Colonic mucosa (tissue), 4 donors: Measurements from ENCODE around the gene RAPGEF4. TPM values are rescaled to one million over a fixed set of nuclear protein-coding genes. Genes with fewer than 3 reads are reported as not detected.
A peak's percentile ranks its signal among the peaks of the same experiment; 100 is the strongest.

Experiments used
- DNase-seq: peaks from one replicate; pipeline ENCODE4 v3.0.0-alpha.2; 2020
- H3K27ac ChIP-seq: fragments of 200-600 bp; one replicate; pipeline ENCODE4 v1.8.0; 2021
- H3K27me3 ChIP-seq: fragments of 200-600 bp; one replicate; pipeline ENCODE4 v1.8.0; 2021
- H3K36me3 ChIP-seq: fragments of 200-600 bp; one replicate; pipeline ENCODE4 v1.8.0; 2021
- H3K4me1 ChIP-seq: fragments of 200-600 bp; one replicate; pipeline ENCODE4 v1.8.0; 2021; ENCODE audit warnings: mild to moderate bottlenecking
- H3K4me3 ChIP-seq: fragments of 200-600 bp; one replicate; pipeline ENCODE4 v1.8.0; 2021
- H3K9ac ChIP-seq, 2 donors: one replicate each; pipeline ENCODE4 v1.7.0; 2013; ENCODE audit warnings: control low read depth in 2 of 2, low read depth in 2 of 2, low read length in 2 of 2
- H3K9me3 ChIP-seq: fragments of 200-600 bp; one replicate; pipeline ENCODE4 v1.8.0; 2021
- intact Hi-C: fragments of 100-400 bp; cut with DNase I; formaldehyde crosslinking; loops from one replicate; pipeline ENCODE4 v1.14.1; 2022
- total RNA-seq, 2 donors: library from RNA; stranded (reverse); fragmentation: NEBNext Ultra II Directional in 1 of 2; extraction: Animal tissue kit (Norgen Biotek cat#: 25700) in 1 of 2; gene quantifications; one replicate each; pipeline ENCODE4 v1.2.1, GENCODE V29; 2021
- TF ChIP-seq, protein P1 (sequence below): fragments of 200-600 bp; IDR thresholded peaks from one replicate; pipeline ENCODE4 v1.8.0; 2022; ENCODE audit warnings: antibody characterized with exemption, mild to moderate bottlenecking
- donor health status: healthy.
- donor health status: DM: no; HTN: no; CAD: no.
- donor health status: DM: no; HTN: no; CAD: no.

The RAPGEF4 gene
- total RNA-seq, 2 donors from 2014 or later = 1.3 to 1.5 TPM

DNA sequence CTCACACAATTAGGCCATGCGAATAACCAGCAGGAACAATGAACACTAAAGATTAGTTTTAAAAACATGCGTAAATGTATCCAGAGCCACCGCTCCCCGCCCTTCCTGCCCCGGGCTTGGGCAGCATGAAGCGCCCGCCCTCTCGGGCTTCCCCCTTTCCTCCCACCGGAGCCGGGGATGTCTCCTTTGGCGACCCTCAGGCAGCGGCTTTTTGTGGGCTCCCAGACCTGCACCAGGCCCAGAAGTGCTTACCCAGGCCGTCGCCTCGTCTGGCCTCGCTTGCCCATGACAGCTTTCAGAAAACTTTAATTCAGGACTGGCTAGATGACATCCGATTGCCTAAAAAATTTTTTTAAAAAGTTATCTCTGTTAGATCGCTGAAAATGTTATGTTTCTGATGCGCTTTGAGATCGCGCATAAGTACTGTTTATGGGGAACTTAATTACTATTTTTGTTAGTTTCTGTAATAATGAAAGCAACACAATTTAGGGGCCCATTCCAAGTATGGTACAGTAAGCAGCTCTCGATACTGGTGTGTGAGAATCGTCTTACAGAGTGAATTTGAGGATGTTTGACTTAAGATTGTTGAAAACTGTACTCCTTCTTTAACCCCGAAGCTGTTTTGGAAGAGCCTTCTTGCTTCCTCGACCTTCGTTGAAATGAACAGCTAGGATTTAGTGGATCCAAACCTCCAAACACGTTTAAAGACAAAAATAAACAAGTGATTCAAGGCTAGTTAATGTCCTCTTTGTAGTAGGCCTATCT is 341.1 kb downstream of the RAPGEF4 start:
- intact Hi-C loops = no loop called here
- Histone ChIP-seq H3K9me3 (no peaks in the 10 kb centered on the region), H3K4me3 (peak overlapping the region; percentile 59), H3K27me3 (no peaks in the 10 kb centered on the region), H3K4me1 (no peaks in the 10 kb centered on the region), H3K27ac (peak overlapping the region; percentile 85), H3K9ac (peak overlapping the region; percentile 74 to 82), H3K36me3 (no peaks in the 10 kb centered on the region)
- DNase-seq = peak; percentile 49
- TF ChIP-seq, protein P1, sequence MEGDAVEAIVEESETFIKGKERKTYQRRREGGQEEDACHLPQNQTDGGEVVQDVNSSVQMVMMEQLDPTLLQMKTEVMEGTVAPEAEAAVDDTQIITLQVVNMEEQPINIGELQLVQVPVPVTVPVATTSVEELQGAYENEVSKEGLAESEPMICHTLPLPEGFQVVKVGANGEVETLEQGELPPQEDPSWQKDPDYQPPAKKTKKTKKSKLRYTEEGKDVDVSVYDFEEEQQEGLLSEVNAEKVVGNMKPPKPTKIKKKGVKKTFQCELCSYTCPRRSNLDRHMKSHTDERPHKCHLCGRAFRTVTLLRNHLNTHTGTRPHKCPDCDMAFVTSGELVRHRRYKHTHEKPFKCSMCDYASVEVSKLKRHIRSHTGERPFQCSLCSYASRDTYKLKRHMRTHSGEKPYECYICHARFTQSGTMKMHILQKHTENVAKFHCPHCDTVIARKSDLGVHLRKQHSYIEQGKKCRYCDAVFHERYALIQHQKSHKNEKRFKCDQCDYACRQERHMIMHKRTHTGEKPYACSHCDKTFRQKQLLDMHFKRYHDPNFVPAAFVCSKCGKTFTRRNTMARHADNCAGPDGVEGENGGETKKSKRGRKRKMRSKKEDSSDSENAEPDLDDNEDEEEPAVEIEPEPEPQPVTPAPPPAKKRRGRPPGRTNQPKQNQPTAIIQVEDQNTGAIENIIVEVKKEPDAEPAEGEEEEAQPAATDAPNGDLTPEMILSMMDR = no peak

DNA sequence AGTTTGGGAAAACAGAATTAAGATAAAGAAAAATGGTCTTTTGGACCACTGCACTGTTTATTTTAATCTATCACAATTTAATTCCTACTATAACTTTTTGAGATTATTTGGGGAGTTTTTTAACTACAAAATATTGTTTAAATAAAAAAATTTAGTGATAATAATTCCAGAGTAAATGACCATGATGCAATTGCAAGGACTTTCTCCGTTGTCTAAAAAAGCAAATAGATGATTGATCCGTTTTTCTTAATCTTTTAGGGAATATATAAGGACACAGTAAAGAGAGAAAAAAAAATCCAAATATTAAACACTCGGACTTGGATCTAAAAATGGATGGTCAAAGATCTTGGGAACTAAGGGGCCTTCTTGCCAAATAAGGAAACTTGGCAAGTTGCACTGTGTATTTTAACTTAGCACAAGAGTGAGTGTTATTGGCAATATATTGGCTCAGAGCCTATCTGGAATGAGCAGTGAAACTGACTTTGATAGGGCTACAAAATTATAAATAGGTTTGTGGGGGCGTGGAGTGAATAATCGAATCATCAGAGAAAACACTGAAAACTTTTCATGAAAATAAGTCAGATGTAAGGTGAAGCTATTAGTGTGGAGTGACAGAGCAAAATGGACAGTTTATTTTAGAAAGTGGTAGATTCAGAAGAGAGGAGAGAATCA is 342.0 kb downstream of the RAPGEF4 start:
- Histone ChIP-seq H3K4me3 (no peak overlapping the region), H3K9me3 (no peaks in the 10 kb centered on the region), H3K4me1 (no peaks in the 10 kb centered on the region), H3K27me3 (no peaks in the 10 kb centered on the region), H3K36me3 (no peaks in the 10 kb centered on the region), H3K27ac (no peak overlapping the region), H3K9ac (no peak overlapping the region)
- no peak for DNase-seq
- intact Hi-C loops = no loop called here
- TF ChIP-seq, protein P1 = no peak

DNA sequence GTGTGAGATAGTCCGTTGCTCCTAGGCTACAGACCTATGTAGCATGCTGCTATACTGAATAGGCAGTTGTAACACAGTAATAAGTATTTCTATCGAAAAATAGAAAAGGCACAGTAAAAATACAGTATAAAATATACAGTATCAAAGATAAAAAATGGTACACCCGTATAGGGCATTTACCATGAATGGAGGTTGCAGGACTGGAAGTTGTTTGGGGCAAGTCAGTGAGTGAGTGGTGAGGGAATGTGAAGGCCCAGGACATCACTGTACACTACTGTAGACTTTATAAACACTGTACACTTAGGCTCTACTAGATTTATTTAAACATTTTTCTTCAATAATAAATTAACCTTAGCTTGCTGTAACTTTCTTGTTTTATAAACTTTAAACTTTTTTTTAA is 343.5 kb downstream of the RAPGEF4 start:
- no peaks in the 10 kb centered on the region for H3K9me3 ChIP-seq
- no peaks in the 10 kb centered on the region for H3K36me3 ChIP-seq
- H3K27me3 ChIP-seq = no peaks in the 10 kb centered on the region
- no peak for DNase-seq
- no peak overlapping the region for H3K27ac ChIP-seq
- TF ChIP-seq, protein P1 = no peak
- no peak overlapping the region for H3K9ac ChIP-seq
- no peak overlapping the region for H3K4me3 ChIP-seq
- intact Hi-C loops = no loop called here
- no peaks in the 10 kb centered on the region for H3K4me1 ChIP-seq

- H3K4me1 ChIP-seq = no peaks in the 10 kb centered on the region
- TF ChIP-seq, protein P1 = no peak
- no peaks in the 10 kb centered on the region for H3K36me3 ChIP-seq
- H3K9ac ChIP-seq = no peak overlapping the region
- H3K9me3 ChIP-seq = no peaks in the 10 kb centered on the region
- no peaks in the 10 kb centered on the region for H3K27me3 ChIP-seq
- intact Hi-C loops = no loop called here
- no peak overlapping the region for H3K4me3 ChIP-seq
- no peak overlapping the region for H3K27ac ChIP-seq
- no peak for DNase-seq
Observed at GRCh38 chr2:173079973-173080860, 344.6 kb downstream of the RAPGEF4 start.

DNA sequence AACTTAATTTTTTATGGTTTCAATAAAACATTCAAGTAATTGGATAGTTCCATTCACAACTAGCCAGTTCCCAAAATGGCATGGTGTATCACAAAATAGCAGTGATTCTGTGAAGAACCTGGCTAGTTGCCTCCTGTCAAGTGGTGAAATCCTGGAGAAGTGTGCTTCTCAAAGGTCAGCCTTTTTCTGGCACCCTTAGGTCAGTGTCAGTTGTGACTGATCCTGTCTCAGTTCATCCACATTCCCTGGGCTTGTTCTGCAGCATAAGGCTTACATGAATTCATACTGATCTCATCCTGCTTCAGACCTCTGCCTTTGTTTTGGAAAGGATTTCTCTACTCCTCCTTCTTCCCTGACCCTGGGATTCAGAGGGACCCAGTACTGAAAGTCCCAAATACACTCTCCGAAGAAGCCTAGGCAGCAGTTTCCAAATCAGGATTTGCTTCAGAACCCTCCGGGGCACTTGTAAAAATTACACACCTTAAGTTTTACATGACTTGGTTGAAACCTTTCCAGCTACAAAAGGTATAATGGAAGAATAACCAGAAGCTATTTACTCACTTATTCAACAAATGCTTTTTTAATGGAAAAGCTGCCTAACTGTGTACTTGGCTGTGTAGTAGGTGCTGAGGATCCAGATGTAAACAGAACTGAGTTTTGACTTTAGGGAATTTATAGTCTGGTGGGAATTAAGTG is 351.0 kb downstream of the RAPGEF4 start:
- no peaks in the 10 kb centered on the region for H3K36me3 ChIP-seq
- H3K9me3 ChIP-seq = no peaks in the 10 kb centered on the region
- no peaks in the 10 kb centered on the region for H3K4me1 ChIP-seq
- intact Hi-C loops = no loop called here
- H3K9ac ChIP-seq = no peak overlapping the region
- no peak for DNase-seq
- TF ChIP-seq, protein P1 = no peak
- no peaks in the 10 kb centered on the region for H3K27me3 ChIP-seq
- H3K27ac ChIP-seq = no peak overlapping the region
- no peak overlapping the region for H3K4me3 ChIP-seq
